Measurements from ENCODE around the gene ATG101.

Gene ATG101

GRCh38 chr12:52069327-52070184 lies at the start of gene ATG101:
Gene ATG101 (plus strand): TSS chr12:52069978. CDS start chr12:52073651, 3,673 bp downstream.
- peak; percentile 70 to 80 for DNase-seq (ENCODE audit: low read depth in 2 of 2)

- DNase-seq (ENCODE audit: low read depth in 2 of 2) = peak in 1 of 2 experiments; percentile 51
These were observed 49.0 kb upstream of the ATG101 start for GRCh38 chr12:52020539-52021336.

GRCh38 chr12:52022841-52023181 lies 47.0 kb upstream of the ATG101 start:
- DNase-seq (ENCODE audit: low read depth in 2 of 2) = no peak

- DNase-seq (ENCODE audit: low read depth in 2 of 2) = peak; percentile 81 to 95
These were observed 46.4 kb upstream of the ATG101 start for GRCh38 chr12:52023182-52023975.

GRCh38 chr12:52023976-52024688 lies 45.6 kb upstream of the ATG101 start:
- no peak for DNase-seq (ENCODE audit: low read depth in 2 of 2)

- DNase-seq (ENCODE audit: low read depth in 2 of 2) = peak in 1 of 2 experiments; percentile 53
These were observed 44.9 kb upstream of the ATG101 start for GRCh38 chr12:52024845-52025230.

- no peak for DNase-seq (ENCODE audit: low read depth in 2 of 2)
These were observed 43.5 kb upstream of the ATG101 start for GRCh38 chr12:52026263-52026662.

- DNase-seq (ENCODE audit: low read depth in 2 of 2) = no peak
These were observed 42.5 kb upstream of the ATG101 start for GRCh38 chr12:52027085-52027843.

GRCh38 chr12:52029685-52030084 lies 40.1 kb upstream of the ATG101 start:
- DNase-seq (ENCODE audit: low read depth in 2 of 2) = no peak

GRCh38 chr12:52032446-52032803 lies 37.4 kb upstream of the ATG101 start:
- no peak for DNase-seq (ENCODE audit: low read depth in 2 of 2)

GRCh38 chr12:52032804-52033445 lies 36.9 kb upstream of the ATG101 start:
- DNase-seq (ENCODE audit: low read depth in 2 of 2) = peak; percentile 79 to 90

- DNase-seq (ENCODE audit: low read depth in 2 of 2) = no peak
These were observed 36.2 kb upstream of the ATG101 start for GRCh38 chr12:52033446-52034140.

- DNase-seq (ENCODE audit: low read depth in 2 of 2) = no peak
These were observed 34.6 kb upstream of the ATG101 start for GRCh38 chr12:52035190-52035589.

GRCh38 chr12:52035926-52036325 lies 33.9 kb upstream of the ATG101 start:
- DNase-seq (ENCODE audit: low read depth in 2 of 2) = no peak

- peak; percentile 49 to 73 for DNase-seq (ENCODE audit: low read depth in 2 of 2)
These were observed 33.1 kb upstream of the ATG101 start for GRCh38 chr12:52036587-52037171.

GRCh38 chr12:52037248-52037861 lies 32.4 kb upstream of the ATG101 start:
- no peak for DNase-seq (ENCODE audit: low read depth in 2 of 2)

- DNase-seq (ENCODE audit: low read depth in 2 of 2) = no peak
These were observed 31.3 kb upstream of the ATG101 start for GRCh38 chr12:52038447-52038846.

- no peak for DNase-seq (ENCODE audit: low read depth in 2 of 2)
These were observed 28.7 kb upstream of the ATG101 start for GRCh38 chr12:52041035-52041434.

- DNase-seq (ENCODE audit: low read depth in 2 of 2) = no peak
These were observed 28.1 kb upstream of the ATG101 start for GRCh38 chr12:52041695-52042123.
